MM.1S (cell line): Measurements from ENCODE around the gene CETP.

ENCODE experiments used
- EZH2phosphoT487 ChIP-seq: fragments of 300-600 bp; sonication (generic); IDR thresholded peaks from 2 replicates; pipeline ENCODE4 v1.6.1; 2018; ENCODE audit warnings: antibody characterized with exemption, low read length
- TF ChIP-seq, protein P1 (sequence below): fragments of 300-600 bp; sonication (generic); IDR thresholded peaks from 2 replicates; pipeline ENCODE4 v1.5.1; 2016; ENCODE audit warnings: antibody characterized with exemption, low read length, mixed read lengths

GRCh38 chr16:56912746-56913708 is 48.7 kb upstream of the CETP start:
- TF ChIP-seq, protein P1, sequence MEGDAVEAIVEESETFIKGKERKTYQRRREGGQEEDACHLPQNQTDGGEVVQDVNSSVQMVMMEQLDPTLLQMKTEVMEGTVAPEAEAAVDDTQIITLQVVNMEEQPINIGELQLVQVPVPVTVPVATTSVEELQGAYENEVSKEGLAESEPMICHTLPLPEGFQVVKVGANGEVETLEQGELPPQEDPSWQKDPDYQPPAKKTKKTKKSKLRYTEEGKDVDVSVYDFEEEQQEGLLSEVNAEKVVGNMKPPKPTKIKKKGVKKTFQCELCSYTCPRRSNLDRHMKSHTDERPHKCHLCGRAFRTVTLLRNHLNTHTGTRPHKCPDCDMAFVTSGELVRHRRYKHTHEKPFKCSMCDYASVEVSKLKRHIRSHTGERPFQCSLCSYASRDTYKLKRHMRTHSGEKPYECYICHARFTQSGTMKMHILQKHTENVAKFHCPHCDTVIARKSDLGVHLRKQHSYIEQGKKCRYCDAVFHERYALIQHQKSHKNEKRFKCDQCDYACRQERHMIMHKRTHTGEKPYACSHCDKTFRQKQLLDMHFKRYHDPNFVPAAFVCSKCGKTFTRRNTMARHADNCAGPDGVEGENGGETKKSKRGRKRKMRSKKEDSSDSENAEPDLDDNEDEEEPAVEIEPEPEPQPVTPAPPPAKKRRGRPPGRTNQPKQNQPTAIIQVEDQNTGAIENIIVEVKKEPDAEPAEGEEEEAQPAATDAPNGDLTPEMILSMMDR: no peak
- no peak for TF ChIP-seq EZH2phosphoT487
